ENCODE measurements around the gene BARHL1.

DNA sequence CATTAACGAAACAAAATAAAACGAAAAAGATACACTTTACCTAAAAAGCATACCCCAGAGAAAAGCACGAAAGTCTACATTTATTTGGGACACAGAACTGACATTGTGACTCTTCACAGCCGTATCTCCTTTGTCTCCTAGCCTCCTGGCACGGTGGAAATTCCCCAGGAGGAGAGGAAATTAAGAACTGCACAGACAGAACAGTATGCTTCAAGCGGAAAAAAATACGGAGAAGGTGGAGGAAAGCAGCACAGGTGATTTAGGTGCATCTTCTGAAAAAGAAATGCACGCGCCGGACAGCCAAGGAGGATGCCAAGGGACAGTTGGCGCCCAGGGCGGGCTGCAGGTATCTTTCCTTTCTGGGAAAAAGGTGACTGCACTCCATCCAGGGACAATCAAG lies 55.4 kb downstream of the BARHL1 start:
- no peak for TF ChIP-seq GATA2 (IDR thresholded peaks at IDR 0.05; ENCODE audit: low read depth, low read length)
- TF ChIP-seq GATA3 (IDR thresholded peaks at IDR 0.05; ENCODE audit: low read depth, low read length): no peak

Data from SH-SY5Y (cell line).